GM18505 (cell line): ENCODE measurements around the gene GINS1.

Experiments used
- ATAC-seq: cut with Tn5 transposase; IDR thresholded peaks from one replicate; pipeline ENCODE4 v1.9.1; 2021; ENCODE audit not compliant: unreplicated experiment
- POLR2A ChIP-seq: IDR thresholded peaks from 4 replicates; pipeline ENCODE4 v1.6.1; 2011; ENCODE audit warnings: borderline replicate concordance; ENCODE audit not compliant: insufficient read depth, insufficient read length; ENCODE audit errors: extremely low read depth

Gene GINS1

DNA sequence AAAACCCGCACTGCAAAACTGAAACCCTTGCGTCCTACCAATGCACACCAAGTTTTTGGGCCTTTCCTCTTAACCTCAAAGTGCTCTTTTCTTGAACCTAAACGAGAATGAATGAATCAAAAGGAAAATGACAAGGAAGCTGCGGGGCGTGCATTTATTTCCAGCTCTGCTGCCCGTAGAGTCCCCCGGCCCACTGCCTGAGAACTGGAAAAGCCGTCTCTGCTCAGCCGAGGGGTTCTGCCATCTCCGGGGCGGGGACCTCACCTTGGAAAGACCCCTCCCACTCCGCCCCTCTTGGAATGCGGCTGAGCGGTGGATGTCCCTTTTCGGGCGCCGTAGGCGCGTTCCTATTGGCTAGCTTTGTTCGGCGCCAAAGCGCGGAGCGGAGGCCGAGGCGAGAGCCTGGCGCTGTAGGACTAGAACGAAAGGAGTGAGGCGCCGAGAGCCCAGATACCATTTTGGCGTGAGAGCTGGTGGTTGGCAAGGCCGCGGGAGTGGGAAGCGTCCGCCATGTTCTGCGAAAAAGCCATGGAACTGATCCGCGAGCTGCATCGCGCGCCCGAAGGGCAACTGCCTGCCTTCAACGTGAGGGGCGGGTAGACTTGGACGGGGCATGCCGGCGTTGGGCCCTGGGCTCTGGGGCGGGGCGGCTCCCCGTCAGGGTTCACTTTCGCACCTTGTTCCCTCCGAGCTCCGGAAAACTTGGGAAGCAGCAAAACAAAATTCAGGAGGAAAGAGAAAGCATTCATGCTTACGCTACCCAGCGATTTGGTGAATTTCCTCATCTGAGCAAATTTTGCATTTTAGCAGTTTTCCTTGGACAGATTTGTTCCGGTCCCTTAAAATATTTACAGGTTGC, at the start of gene GINS1:
TSS of gene GINS1 (plus strand) at position 363 of the 859 bp plus-strand sequence. CDS start at position 511, 148 bp downstream.
- peak; percentile 89 for ATAC-seq
- peak; percentile 81 for TF ChIP-seq POLR2A

DNA sequence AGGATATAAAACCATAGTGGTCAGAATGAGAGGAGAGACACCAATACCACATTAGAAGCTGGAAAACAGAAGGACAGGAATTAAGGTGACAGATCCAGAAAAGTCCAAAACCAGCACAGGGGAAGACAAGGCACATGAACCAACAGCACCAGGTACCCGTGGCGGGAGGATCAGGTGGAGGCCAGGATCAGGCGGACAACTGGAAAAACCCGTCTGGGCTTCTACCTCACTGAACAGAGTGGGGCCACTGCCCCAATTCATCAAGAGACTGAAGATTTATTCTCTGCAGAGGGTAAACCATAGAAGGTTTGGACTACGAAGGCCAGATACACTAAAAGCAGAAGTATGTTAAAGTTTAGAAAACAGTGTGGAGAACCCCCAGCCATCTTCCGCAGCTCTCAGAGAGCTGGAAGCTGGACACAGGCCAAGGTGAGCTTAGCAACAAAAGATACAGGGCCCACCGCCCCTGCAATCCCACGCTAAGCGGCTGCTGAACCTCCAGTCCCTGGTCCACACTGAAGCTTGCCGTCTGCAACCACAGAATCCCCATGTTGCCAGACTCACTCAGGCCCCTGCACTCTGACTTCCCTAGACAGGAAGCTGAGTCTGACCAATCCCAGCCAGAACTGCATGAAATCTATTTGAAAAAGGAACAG, 46.7 kb upstream of the GINS1 start:
- peak; percentile 59 for ATAC-seq
- no peak for TF ChIP-seq POLR2A

DNA sequence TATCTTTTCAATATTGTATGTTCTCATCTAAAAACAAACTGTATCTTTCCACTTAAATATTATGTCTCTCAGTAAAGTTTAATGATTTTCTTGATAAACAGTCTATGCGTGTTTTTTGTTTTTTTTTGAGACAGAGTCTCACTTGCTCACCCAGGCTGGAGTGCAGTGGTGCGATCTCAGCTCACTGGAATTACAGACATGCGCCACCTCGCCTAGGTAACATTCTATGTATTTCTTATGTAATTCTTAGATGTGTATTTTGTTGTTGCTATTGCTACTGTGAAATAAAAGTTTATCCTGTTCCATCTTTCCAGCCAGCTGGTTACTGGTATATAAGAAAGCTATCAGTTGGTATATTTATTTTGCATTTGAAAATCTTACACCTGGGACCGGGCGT, 46.2 kb upstream of the GINS1 start:
- no peak for TF ChIP-seq POLR2A

DNA sequence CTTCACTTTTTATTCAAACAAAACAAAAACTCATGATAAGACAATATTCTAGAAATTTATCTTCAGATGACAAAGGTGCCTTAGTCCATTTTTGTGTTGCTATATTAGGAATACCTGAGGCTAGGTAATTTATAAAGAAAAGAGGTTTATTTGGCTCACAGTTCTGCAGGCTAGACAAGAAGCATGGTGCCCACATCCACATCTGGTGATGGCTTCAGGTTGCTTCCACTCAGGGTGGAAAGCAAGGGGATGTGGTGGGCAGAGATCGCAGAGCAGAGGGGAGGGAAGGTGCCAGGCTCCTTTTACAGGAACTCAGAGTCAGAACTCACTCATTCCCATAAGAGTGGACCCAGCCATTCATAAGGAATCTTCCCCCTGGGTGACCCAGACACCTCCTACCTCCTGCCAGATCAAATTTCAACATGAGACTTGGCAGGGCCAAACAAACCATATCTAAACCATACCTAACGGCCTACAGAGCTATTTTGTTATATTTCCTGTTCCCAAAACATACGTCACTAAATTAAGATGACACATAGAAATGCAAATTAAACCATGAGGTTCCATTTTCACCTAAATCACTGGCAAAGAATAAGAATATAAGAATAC, 43.2 kb upstream of the GINS1 start:
- TF ChIP-seq POLR2A: no peak
- ATAC-seq: no peak

More for the DNA sequence above, 46.2 kb upstream of the GINS1 start:
- ATAC-seq: no peak

DNA sequence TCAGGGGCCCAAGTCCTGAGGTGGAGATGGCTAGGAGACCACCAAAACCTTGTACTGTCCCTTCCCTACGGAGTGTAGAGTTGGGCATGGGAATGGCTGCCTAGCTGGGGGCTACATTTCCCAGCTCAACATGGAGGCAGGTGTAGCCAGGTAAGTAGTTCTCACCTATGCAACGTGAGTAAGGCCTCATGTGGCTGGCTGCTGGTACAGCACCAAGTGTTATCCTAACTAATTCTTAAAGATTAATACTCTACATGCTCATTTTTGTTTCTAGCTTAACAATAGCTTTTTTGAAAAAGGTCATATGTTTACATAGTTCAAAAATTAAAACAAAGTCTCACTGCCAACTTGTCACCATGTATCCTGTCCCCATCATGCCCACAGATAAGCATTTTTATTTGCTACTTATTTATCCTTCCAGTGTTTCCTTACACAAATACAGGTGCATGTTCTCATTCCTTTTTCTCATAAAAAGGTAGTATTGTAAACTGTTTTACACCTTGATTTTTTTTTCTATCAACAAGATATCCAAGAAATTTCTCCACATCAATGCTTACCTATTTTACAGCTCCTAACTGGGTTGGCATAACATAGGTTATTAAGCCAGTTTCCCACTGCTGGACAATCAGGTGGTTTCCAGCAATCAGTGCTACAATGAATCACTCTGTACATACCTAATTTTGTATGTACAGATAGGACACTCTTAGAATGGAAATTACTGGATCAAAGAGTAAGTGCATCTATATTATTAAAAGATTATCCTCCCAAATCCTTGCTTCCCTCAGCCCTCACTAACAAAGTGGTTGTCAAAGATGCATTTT, 42.4 kb upstream of the GINS1 start:
- no peak for ATAC-seq
- TF ChIP-seq POLR2A: no peak

DNA sequence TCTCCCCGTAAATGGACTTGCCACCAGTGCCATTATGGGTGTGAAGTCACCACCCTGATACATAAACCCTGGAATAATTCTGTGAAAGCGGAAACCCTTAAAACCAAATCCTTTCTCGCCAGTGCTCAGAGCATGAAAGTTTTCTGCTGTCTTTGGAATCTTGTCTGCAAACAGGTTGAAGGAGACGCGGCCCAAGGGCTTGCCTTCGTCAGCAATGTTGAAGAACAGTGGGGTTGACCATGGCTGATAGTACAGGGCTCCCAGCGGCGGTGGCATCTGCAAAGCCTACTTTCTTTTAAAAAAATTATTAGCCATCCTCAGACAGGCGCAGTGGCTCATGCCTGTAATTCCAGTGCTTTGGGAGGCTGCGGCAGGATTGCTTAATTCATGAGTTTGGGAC, 38.9 kb upstream of the GINS1 start:
- no peak for TF ChIP-seq POLR2A
- ATAC-seq: no peak

DNA sequence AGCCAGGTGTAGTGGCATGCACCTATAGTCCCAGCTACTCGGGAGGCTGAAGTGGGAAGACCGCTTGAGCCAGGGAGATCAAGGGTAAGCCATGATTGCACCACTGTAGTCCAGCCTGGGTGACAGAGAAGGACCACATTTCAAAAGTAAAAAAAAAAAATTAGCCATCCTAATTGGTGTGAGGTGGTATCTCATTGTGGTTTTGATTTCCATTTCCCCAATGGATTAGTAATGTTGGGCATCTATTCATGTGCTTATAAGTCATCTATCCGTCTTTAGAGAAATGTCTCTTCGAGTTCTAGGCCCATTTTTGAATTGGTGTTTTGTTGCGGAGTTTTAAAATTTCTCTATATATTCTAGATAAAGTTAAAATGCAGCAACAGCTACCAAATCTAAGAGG, 38.5 kb upstream of the GINS1 start:
- ATAC-seq: no peak
- no peak for TF ChIP-seq POLR2A

DNA sequence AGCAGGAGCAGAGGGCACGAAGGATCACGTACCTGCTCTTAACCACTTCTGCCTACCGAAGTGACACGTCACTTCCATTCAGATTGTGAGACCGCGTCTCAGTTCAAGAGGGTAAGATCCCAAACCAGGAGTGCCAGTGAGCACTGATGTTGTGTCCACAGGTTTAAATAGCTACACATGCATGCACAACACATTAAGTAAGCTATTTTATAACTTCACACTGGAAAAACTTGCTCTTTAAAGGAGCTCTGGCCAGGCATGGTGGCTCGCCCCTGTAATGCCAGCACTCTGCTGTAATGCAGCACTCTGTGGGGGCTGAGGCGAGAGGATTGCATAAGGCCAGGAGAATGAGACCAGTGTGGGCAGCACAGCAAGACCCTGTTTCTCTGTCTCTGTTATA, 37.9 kb upstream of the GINS1 start:
- TF ChIP-seq POLR2A: no peak
- no peak for ATAC-seq

DNA sequence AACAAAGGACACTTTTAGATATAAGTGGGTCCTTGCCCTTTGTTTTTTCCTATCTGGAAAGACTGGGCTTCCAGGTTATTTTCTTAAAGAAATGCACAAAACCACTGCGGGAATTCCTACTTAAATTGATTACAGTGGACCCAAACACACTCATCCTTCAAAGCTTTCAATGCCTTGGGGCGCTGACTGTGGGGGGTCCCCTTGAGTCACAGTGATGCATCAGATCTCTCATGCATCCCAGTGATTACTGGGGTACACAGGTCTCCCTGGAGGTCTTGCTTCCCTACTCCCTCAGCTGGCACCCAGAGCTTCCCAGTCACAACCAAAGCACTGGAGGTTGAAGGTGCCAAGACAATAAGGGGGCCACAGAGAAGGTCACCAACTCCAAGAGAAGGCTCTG, 37.5 kb upstream of the GINS1 start:
- ATAC-seq: no peak
- no peak for TF ChIP-seq POLR2A

DNA sequence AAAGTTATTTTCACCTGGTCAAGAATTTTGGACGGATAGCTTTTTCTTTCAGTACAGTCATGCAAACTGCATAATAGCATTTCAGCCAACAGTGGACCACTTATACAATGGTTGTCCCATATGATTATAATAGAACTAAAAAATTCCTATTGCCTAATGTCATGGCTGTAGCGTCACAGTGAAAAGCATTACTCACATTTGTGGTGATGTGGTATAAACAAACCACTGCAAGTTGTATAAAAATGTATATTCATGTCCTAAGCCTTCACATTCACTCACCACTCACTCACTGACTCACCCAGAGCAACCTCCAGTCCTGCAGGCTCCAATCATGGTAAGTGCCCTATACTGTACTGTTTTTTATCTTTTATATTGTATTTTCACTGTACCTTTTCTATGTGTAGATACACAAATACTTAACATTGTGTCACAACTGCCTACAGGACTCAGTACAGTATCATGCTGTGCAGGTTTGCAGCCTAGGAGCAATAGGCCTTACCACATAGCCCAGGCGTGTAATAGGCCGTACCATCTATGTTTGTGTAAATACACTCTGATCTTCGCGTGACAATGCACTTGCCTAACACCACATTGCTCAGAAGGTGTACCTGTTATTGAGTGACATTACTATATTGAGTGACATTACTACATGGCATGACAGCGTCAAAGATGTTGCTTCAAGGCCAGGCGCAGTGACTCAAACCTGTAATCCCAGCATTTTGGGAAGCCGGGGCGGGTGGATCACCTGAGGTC, 34.7 kb upstream of the GINS1 start:
- TF ChIP-seq POLR2A: no peak

DNA sequence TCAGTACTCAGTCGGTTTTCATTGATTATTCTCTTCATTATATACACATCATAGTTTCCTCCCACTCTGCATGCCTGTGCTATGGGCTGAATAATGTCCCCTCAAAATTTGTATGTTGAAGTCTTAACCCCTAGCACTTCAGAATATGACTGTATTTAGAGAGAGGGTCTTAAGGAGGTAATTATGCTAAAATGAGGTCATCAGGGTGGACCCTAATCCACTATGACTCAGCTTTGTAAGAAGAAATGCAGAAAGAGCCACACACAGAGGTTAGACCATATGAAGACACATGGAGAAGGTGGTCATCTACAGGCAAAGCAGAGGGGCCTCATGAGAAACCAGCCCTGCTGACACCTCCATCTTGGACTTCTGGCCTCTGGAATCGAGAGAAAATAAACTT, 32.6 kb upstream of the GINS1 start:
- no peak for TF ChIP-seq POLR2A
- ATAC-seq: no peak

More for the DNA sequence above, 34.7 kb upstream of the GINS1 start:
- ATAC-seq: no peak

DNA sequence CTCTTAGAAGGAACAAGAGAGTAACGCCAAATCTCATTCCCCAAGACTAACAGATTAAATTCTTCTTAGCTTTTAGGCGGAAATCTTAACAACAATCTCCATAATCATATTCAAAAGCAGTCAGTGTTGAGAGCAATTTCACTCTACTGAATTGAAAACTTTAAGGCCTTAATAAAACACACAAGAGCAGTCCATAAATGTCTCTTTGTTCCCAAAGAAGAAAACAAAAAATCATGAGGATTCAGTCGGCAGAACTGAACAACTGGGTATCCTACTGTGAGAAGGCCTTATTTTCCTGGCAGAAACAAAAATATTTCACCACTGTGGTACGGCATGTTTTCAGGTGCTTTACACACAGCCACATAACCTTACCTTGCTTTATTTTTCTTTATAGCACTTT, 31.2 kb upstream of the GINS1 start:
- no peak for ATAC-seq
- no peak for TF ChIP-seq POLR2A
